Vagina (tissue), 2 donors: Measurements from ENCODE around the gene NUP205. TPM values are rescaled to one million over a fixed set of nuclear protein-coding genes. Genes with fewer than 3 reads are reported as not detected.
A peak's percentile ranks its signal among the peaks of the same experiment; 100 is the strongest.

Experiments used
- DNase-seq, 2 donors: peaks; one replicate each; pipeline ENCODE4 v3.0.0-alpha.2; 2017; ENCODE audit errors: extremely low spot score in 2 of 2
- H3K27ac ChIP-seq: fragments of 200-600 bp; sonication (generic); one replicate; pipeline ENCODE4 v1.5.1; 2019
- H3K27me3 ChIP-seq: fragments of 200-600 bp; sonication (generic); one replicate; pipeline ENCODE4 v1.5.1; 2019
- H3K36me3 ChIP-seq, 2 donors: fragments of 200-600 bp; sonication (generic); one replicate each; pipeline ENCODE4 v1.5.1; 2017 to 2019
- H3K4me1 ChIP-seq: fragments of 200-600 bp; sonication (generic); one replicate; pipeline ENCODE4 v1.5.1; 2019
- H3K4me3 ChIP-seq, 2 donors: fragments of 200-600 bp; sonication (generic); 1 replicate in 1 of 2; 2 replicates in 1 of 2; pipeline ENCODE4 v1.5.1; 2016 to 2019
- H3K9me3 ChIP-seq: fragments of 200-600 bp; sonication (generic); one replicate; pipeline ENCODE4 v1.5.1; 2019
- CTCF ChIP-seq, 3 experiments: fragments of 450-650 bp in 2 of 3; fragments of 200-600 bp in 1 of 3; sonication (generic) in 1 of 3; IDR thresholded peaks; one replicate each; pipeline ENCODE4 v1.5.1; 2017 to 2019; ENCODE audit warnings: antibody characterized with exemption in 3 of 3, mild to moderate bottlenecking in 2 of 3, moderate library complexity in 2 of 3
- POLR2A ChIP-seq, 2 donors: fragments of 450-650 bp; IDR thresholded peaks; one replicate each; pipeline ENCODE4 v1.6.1; 2017; ENCODE audit warnings: antibody characterized with exemption in 2 of 2, mild to moderate bottlenecking in 2 of 2, moderate library complexity in 2 of 2
- POLR2AphosphoS5 ChIP-seq, 2 donors: sonication (generic); formaldehyde crosslinking; IDR thresholded peaks; one replicate each; pipeline ENCODE4 v1.9.0; 2017; ENCODE audit warnings: antibody characterized with exemption in 2 of 2, mild to moderate bottlenecking in 2 of 2, low read depth in 1 of 2; ENCODE audit not compliant: insufficient read depth in 1 of 2
- intact Hi-C: fragments of 100-400 bp; cut with DNase I; formaldehyde crosslinking; loops from one replicate; pipeline ENCODE4 v1.15.1; 2023
- total RNA-seq: library from RNA; depleted of rRNA; stranded (reverse); fragments of >200 nt; gene quantifications from one replicate; pipeline ENCODE4 v1.2.3, GENCODE V29; 2016

Gene NUP205
- total RNA-seq, 1 donor from 2014 or later = 28.2 TPM

GRCh38 chr7:135523146-135523545, 34.6 kb upstream of the NUP205 start:
- intact Hi-C loops = no loop called here
- DNase-seq = no peak
- Histone ChIP-seq H3K27ac (no peak overlapping the region), H3K9me3 (no peaks in the 10 kb centered on the region), H3K36me3 (no peaks in the 10 kb centered on the region), H3K4me3 (no peak overlapping the region), H3K27me3 (no peaks in the 10 kb centered on the region), H3K4me1 (no peaks in the 10 kb centered on the region)
- TF ChIP-seq CTCF (IDR thresholded peaks at IDR 0.05) (no peak), POLR2A (IDR thresholded peaks at IDR 0.05) (no peak), POLR2AphosphoS5 (IDR thresholded peaks at IDR 0.05; ENCODE audit: insufficient read depth in 1 of 2, low read depth in 1 of 2) (no peak)

GRCh38 chr7:135525426-135525825, 32.3 kb upstream of the NUP205 start:
- H3K4me1 ChIP-seq = no peaks in the 10 kb centered on the region
- TF ChIP-seq POLR2A (IDR thresholded peaks at IDR 0.05) (no peak), CTCF (IDR thresholded peaks at IDR 0.05) (no peak), POLR2AphosphoS5 (IDR thresholded peaks at IDR 0.05; ENCODE audit: insufficient read depth in 1 of 2, low read depth in 1 of 2) (no peak)
- no peak for DNase-seq

GRCh38 chr7:135527025-135527424, 30.7 kb upstream of the NUP205 start:
- H3K36me3 ChIP-seq = no peaks in the 10 kb centered on the region
- H3K9me3 ChIP-seq = no peaks in the 10 kb centered on the region
- no peak overlapping the region for H3K4me3 ChIP-seq
- no peak overlapping the region for H3K27ac ChIP-seq
- intact Hi-C loops = no loop called here
- no peaks in the 10 kb centered on the region for H3K27me3 ChIP-seq
- DNase-seq = no peak
- TF ChIP-seq POLR2A (IDR thresholded peaks at IDR 0.05) (no peak), POLR2AphosphoS5 (IDR thresholded peaks at IDR 0.05; ENCODE audit: insufficient read depth in 1 of 2, low read depth in 1 of 2) (no peak), CTCF (IDR thresholded peaks at IDR 0.05) (no peak)
- H3K4me1 ChIP-seq = no peaks in the 10 kb centered on the region

More at GRCh38 chr7:135525426-135525825, 32.3 kb upstream of the NUP205 start:
- Histone ChIP-seq H3K27me3 (no peaks in the 10 kb centered on the region), H3K9me3 (no peaks in the 10 kb centered on the region), H3K27ac (no peak overlapping the region), H3K36me3 (no peaks in the 10 kb centered on the region), H3K4me3 (no peak overlapping the region)
- intact Hi-C loops = no loop called here

GRCh38 chr7:135536150-135536549, 21.6 kb upstream of the NUP205 start:
- Histone ChIP-seq H3K36me3 (no peaks in the 10 kb centered on the region), H3K27ac (no peak overlapping the region), H3K4me1 (no peaks in the 10 kb centered on the region), H3K27me3 (no peaks in the 10 kb centered on the region), H3K9me3 (no peaks in the 10 kb centered on the region), H3K4me3 (no peak overlapping the region)
- intact Hi-C loops = no loop called here
- TF ChIP-seq CTCF (IDR thresholded peaks at IDR 0.05) (no peak), POLR2AphosphoS5 (IDR thresholded peaks at IDR 0.05; ENCODE audit: insufficient read depth in 1 of 2, low read depth in 1 of 2) (no peak), POLR2A (IDR thresholded peaks at IDR 0.05) (no peak)
- peak in 1 of 2 donors; percentile 16 for DNase-seq

GRCh38 chr7:135537453-135537852, 20.3 kb upstream of the NUP205 start:
- Histone ChIP-seq H3K36me3 (no peaks in the 10 kb centered on the region), H3K27ac (no peak overlapping the region), H3K27me3 (no peaks in the 10 kb centered on the region), H3K9me3 (no peaks in the 10 kb centered on the region), H3K4me3 (no peak overlapping the region), H3K4me1 (no peaks in the 10 kb centered on the region)
- TF ChIP-seq CTCF (IDR thresholded peaks at IDR 0.05) = no peak
- no peak for TF ChIP-seq POLR2A (IDR thresholded peaks at IDR 0.05)
- TF ChIP-seq POLR2AphosphoS5 (IDR thresholded peaks at IDR 0.05; ENCODE audit: insufficient read depth in 1 of 2, low read depth in 1 of 2) = no peak
- no peak for DNase-seq
- intact Hi-C loops = no loop called here
